Choroid plexus epithelial cell (primary cell): Measurements from ENCODE around the gene P4HB.
"Not testable (repeated sequence)": the region's sequence is repeated elsewhere in the genome, so short reads cannot be mapped to it uniquely, and the experiment has no call there.

Experiments used
- DNase-seq: peaks from one replicate; pipeline ENCODE4 v3.0.0-alpha.2; 2010; ENCODE audit warnings: low read depth
- H3K4me3 ChIP-seq: 2 replicates; pipeline ENCODE4 v1.5.1; 2011; ENCODE audit warnings: low read depth, mild to moderate bottlenecking, control low read depth, low read length, moderate library complexity
- TF ChIP-seq, protein P1 (sequence below): conservative IDR thresholded peaks from 2 replicates; pipeline ENCODE4 v1.5.1; 2011; ENCODE audit warnings: low read depth, mild to moderate bottlenecking, control low read depth, inconsistent platforms, low read length, moderate library complexity

P4HB gene

DNA sequence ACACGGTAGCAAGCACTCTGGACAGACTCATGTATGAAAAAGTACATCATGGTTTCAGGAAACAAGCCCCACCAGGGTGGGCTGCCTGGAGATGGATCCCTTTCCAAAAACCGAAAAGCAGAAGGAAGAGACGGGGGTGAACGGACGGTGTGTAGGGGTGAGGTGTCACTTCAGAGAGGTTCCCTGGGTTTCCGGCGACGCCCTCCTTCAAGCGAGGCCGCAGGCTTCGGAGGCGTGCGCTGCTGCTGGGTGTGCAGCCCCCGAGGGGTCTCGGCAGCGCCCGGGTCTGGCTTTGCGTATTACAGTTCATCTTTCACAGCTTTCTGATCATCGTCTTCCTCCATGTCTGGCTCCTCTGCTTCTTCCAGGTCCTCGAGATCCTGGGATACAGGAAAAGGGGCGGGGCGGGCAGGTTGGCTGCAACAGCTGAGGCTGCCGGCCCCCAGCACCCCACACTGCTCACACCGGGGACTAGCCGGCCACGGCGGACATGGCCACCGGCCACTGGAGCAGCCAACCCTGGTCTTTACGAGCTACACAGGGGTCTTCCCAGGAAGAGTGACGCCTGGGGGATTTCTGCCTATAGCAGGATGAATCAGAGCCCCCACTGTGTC lies 16.5 kb downstream of the P4HB start:
- no peak overlapping the region for H3K4me3 ChIP-seq
- TF ChIP-seq, protein P1, sequence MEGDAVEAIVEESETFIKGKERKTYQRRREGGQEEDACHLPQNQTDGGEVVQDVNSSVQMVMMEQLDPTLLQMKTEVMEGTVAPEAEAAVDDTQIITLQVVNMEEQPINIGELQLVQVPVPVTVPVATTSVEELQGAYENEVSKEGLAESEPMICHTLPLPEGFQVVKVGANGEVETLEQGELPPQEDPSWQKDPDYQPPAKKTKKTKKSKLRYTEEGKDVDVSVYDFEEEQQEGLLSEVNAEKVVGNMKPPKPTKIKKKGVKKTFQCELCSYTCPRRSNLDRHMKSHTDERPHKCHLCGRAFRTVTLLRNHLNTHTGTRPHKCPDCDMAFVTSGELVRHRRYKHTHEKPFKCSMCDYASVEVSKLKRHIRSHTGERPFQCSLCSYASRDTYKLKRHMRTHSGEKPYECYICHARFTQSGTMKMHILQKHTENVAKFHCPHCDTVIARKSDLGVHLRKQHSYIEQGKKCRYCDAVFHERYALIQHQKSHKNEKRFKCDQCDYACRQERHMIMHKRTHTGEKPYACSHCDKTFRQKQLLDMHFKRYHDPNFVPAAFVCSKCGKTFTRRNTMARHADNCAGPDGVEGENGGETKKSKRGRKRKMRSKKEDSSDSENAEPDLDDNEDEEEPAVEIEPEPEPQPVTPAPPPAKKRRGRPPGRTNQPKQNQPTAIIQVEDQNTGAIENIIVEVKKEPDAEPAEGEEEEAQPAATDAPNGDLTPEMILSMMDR: no peak
- DNase-seq: no peak

DNA sequence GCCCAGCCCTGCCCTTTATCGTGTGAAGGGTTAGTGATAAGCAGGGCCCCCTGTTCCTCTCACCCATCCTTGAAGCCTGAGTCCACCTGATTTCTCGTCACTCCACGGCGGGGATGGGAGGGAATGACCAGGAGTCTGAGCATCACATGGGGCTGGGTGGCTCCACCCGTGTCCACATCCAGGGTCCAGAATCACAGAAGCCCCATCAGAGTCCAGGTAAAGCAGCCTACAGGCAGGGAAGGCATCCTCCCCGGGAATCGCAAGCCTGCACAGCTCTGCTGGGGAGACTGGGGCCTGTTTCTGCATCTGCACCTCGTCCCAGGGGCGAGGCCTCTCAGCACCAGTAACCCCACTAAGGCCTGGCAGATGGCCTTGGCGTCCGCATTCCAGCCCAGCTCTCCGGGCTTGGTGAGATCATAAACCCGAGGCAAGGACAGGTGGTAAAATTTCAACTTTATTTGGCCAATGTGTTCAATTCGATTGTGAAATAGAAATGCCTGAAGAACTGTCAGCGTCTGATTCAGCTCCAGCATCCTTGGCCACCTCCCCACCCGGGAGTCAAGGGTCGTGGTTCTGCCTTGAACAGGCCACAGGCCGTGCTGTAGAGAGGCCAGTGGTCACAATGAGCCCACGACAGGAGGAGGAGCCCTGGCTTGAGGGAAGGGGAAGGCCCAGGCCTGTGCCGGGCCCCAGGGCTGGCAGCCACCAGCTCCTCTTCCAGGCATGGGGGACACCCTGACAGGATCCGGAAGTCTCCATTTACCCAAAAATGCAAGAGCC lies 17.4 kb downstream of the P4HB start:
- TF ChIP-seq, protein P1: no peak
- no peak overlapping the region for H3K4me3 ChIP-seq
- no peak for DNase-seq

DNA sequence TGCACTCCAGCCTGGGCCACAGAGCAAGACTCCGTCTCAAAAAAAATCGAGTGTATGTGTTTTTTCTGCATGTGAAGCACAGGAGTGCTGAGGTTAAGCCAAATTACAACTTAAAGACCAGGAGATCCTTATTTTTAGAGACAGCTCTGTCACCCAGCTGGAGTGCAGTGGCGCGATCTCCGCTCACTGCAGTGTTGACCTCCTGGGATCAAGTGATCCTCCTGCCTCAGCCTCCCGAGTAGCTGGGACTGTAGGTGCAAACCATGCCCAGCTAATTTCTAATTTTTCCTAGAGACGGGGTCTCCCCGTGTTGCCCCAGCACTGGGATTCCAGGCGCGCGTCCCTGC lies 18.0 kb downstream of the P4HB start:
- TF ChIP-seq, protein P1: no peak
- no peak overlapping the region for H3K4me3 ChIP-seq
- no peak for DNase-seq

DNA sequence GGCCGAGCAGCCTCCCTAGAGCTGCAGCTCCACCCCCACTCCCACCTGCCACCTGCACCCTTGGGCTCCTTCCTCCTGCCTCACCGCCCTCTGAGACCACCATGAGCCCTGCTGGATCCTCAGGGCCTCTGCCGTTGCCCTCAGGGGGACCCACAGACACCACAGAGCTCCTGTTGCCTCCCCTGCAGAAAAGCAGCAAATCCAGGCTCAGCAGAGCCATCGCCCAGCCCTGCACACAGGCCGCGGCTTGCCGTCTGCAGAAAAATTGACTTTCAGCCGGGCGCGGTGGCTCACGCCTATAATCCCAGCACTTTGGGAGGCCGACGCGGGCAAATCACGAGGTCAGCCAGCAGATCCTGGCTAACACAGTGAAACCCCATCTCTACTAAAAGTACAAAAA lies 18.5 kb downstream of the P4HB start:
- TF ChIP-seq, protein P1: no peak
- no peak for DNase-seq
- no peak overlapping the region for H3K4me3 ChIP-seq

DNA sequence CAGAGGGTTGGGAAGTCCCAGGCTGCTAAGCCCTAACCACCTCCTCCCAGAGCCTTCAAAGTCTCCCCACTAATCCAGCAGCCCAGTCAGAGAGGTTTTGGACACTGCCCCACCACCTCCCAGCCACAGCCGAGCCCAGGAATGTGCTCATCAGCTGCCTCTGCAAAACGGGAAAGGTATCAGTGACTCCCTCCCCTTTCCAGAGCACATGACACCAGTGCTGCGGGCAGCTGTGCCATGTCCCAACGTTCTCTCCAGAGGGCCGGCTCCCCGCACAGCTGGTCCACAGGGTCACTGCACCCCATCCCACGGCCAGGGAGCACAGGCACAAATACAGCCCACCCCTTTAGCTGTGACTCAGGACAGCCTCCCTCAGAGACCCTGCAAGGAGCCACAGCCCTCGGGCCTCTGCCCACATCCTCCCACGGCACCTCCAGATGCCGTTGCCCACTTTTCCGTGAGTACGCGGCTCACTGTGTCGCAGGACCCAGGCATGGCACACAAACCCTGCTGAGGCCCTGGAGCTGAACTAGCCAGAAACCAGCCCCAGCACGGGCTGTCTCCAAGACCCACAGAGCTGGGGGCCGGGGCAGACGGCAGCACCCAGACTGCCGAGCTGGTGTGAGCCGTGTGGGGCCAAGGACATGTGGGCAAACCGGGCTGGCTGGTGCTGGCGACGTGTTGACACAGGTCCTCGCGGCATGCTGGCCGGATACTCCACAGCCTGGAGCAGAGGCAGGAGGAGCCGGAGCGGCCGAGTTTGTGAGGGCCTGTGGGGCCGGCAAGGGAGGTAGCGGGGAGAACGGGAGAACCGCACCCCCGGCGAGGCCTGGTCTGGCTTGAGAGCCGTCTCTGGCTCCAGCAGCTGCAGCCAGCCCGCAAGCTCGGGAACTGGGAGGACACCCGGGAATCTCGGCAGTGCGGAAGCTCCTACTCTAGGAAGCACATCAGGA lies 19.2 kb downstream of the P4HB start:
- no peak for DNase-seq
- H3K4me3 ChIP-seq: no peak overlapping the region
- TF ChIP-seq, protein P1: no peak

DNA sequence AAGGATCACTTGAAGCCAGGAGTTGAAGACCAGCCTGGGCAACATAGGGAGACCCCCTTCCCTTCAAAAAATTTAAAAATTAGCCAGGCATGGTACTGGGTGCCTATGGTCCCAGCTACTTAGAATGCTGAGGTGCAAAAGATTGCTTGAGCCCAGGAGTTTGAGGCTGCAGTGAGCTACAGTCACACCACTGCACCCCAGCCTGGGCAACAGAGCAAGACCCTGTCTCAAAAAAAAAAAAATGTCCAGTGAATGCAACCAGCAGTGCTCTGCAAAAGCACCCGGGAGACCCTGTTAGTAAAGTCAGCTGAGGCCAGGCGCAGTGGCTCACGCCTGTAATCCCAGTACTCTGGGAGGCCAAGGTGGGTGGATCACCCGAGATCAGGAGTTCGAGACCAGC lies 20.3 kb downstream of the P4HB start:
- not testable (repeated sequence) for H3K4me3 ChIP-seq, DNase-seq

DNA sequence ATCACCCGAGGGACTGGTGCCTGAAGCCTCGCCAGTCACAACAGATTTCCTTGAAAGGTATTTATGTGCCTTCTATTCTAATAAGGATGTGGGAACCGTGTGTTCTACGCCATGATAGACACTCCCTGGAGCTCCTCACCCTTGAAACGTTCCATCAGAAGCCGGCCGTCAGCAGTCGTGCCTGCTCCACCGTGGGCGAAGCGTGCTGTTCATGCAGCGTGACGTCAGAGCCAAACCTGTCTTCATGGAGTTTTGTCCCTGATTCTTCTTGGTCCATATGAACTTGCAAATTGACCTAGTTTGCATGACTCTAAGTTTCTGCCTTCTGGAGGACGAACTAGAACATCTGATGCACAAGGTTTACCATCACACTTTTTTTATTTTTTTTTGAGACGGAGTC lies 21.0 kb downstream of the P4HB start:
- no peak overlapping the region for H3K4me3 ChIP-seq
- no peak for DNase-seq
- TF ChIP-seq, protein P1: no peak
